Measurements from ENCODE around the gene PYHIN1.

Gene PYHIN1

GRCh38 chr1:158931055-158931737, at the start of gene PYHIN1:
Gene PYHIN1 (plus strand): TSS chr1:158931552. CDS start chr1:158936911, 5,359 bp downstream.
- DNase-seq = no peak

DNA sequence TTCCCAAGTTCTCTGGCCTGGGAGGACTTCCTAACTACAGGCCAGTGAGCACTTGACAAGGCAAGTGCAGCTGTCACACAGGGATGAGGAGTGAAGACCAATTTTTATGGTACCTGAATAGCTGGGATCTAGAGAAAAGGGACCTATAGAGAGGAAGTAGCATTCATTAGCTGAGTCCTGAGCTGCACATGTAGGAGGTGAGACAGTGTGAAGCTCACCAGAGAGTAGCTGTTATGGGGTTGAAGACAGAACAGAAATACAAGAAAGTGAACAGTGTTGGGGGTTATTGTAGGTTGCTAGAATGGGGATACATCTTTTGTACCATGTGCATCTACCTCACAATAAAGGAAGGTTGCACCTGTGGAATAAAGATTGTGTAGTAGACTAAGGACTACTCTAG, 37.7 kb upstream of the PYHIN1 start:
- no peak for DNase-seq

GRCh38 chr1:158898722-158899121, 32.6 kb upstream of the PYHIN1 start:
- no peak for DNase-seq

- no peak for DNase-seq
Measured at GRCh38 chr1:158901623-158902022, 29.7 kb upstream of the PYHIN1 start.

GRCh38 chr1:158916085-158916484, 15.3 kb upstream of the PYHIN1 start:
- DNase-seq = no peak

DNA sequence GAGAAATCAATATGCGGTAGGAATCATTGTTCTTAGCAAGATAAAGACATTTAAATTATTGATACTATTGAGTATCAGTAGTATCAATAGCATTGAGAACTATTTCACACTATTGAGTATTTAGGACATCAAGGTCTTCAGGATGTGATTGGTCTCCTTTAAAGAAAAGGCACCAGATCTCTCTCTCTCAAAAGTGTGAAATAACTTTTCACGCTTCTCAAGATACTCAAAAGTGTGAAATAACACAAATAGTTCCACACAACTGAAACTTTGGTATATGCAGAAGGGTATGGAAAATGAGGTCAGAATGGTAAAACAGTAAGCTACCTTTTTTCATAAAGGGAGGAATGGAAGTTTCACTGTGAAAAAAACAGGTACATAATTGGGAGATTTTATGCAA, 6.7 kb upstream of the PYHIN1 start:
- DNase-seq = no peak

DNA sequence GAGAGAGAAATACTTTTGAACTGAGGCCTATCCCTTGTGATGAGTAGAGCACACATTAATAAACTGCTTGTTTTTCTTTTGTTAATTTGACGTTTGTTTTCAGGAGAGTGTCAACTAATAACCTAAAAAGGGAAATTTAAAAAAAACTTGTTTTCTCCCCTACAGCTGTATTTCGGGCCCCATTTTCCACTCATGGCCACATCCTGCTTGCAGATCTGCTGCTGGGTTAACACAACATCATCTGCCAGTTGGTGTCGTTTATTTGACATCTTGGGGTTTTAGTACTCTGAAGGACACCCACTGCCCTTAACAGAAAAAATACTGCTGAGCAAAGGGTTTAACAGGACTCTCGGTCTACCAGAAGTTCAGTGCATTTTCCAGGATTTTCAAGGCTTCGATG, 848 bp upstream of the PYHIN1 start:
- no peak for DNase-seq

DNA sequence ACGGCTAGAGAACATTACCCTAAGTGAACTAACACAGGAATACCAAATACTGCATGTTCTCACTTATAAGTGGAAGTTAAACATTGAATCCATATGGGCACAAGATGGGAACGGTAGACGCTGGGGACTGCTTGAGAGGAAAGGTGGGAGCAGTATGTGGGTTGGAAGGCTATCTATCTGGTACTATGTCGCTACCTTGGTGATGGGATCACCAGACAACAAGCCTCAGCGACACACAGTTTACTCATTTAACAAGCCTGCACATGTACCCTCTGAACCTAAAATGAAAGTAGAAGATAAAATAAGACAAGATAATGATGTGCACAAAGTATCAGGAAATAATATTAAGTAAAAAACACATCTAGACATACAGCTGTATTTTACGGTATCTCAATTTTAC, 819 bp downstream of the PYHIN1 start:
- DNase-seq = no peak

DNA sequence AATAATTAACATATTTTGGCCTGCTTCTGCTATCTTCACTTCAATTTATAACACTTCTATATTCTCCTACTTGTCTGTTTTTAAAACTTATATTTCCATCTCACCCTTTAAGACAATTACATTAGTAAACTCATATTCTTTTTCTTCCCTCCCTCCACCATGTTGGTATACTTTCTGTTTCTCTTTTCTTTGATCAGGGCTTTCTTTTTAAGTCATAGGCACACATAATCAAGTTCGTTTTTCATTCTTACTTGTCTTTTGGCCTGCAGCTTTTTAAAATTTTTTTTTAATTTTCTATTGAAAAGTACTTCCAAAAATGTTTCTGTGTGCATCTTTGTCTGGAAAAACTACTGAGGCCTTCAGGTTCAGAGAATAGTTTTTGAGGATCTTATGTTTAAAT, 2.3 kb downstream of the PYHIN1 start:
- no peak for DNase-seq

GRCh38 chr1:158939180-158939579, 7.8 kb downstream of the PYHIN1 start:
- no peak for DNase-seq

GRCh38 chr1:158941317-158941716, 10.0 kb downstream of the PYHIN1 start:
- no peak for DNase-seq

DNA sequence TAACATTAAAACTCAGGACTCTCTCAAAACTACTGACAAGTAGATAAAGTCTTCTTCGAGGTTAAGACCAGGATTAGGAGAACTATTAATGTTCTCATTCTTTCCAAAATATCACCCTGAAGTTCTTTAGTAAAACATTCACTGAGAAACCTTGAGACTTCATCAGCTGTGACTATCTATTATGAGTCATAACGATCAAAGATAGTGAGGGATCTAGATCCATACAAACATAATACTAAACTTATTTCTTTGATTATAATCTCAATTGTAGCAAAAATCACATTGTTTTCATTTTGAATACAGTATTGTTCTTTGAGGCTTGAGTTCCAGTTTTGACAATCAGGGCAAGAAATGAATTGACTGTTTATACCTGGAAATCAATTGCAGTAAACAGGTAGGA, 11.1 kb downstream of the PYHIN1 start:
- DNase-seq = no peak

GRCh38 chr1:158943059-158943458, 11.7 kb downstream of the PYHIN1 start:
- no peak for DNase-seq

- no peak for DNase-seq
Measured at GRCh38 chr1:158945061-158945460, 13.7 kb downstream of the PYHIN1 start.

DNA sequence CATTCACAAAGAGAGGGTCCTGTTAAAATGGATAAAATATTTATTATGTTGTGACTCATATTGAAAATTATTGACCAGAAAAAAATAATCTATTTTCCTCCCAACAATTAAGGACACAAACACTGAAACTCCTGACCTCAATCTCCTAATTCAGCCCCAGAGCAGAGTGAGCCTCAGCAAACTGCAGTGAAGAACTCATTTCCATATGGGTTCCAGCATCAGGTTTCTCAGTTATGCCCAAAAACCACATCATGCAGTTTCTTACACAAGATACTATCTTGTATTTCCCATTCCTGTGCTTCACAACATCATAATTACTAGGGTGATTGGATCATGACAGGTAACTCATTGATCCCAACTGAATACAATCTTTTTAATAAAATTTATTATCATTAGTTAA, 15.4 kb downstream of the PYHIN1 start:
- no peak for DNase-seq

- no peak for DNase-seq
Measured at GRCh38 chr1:158951956-158952355, 20.6 kb downstream of the PYHIN1 start.

GRCh38 chr1:158952416-158952815, 21.1 kb downstream of the PYHIN1 start:
- DNase-seq = no peak

DNA sequence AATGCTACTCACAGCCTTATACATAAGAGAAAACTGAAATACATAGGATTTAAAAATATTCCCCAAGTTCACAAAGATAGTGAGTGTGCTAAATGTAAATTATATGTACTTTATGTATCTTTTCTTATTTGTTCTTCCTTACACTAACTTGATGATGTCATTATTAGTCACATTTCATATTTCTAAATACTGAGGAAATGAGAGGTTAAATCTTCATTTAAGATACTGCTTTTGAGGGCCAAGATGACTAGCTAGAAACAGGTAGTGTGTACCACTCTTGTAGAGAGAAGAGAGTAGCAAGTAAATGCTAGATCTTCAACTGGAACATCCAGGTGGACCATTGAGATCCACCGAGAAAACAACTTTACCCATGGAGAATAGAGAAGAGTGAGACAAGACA, 29.8 kb downstream of the PYHIN1 start:
- DNase-seq = no peak

DNA sequence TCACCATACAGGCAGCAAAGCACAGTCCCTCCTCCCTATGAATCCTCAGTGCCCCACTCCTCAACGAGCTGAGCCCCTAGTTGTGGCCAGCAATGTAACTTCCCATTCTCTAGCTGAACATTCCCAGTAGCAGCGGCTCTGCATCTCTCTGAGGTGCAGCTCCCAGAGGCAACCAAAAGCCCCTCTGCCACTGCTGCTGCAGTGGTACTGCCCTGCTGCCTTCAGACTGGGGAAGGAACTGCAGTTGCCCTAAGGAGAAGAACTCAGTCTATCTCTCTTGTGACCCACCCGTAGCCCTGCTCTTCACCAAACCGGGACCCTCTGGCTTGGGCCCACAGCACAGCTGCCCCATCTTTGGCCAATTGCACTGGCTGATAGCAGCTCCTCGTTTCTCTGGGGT, 31.6 kb downstream of the PYHIN1 start:
- DNase-seq = no peak

- DNase-seq = no peak
Measured at GRCh38 chr1:158969166-158969565, 37.8 kb downstream of the PYHIN1 start.

GRCh38 chr1:158969855-158970254, 38.5 kb downstream of the PYHIN1 start:
- no peak for DNase-seq

- no peak for DNase-seq
Measured at GRCh38 chr1:158972841-158973240, 41.5 kb downstream of the PYHIN1 start.

- DNase-seq = no peak
Measured at GRCh38 chr1:158976219-158976618, 44.9 kb downstream of the PYHIN1 start.

GRCh38 chr1:158978730-158979129, 47.4 kb downstream of the PYHIN1 start:
- no peak for DNase-seq

- DNase-seq = no peak
Measured at GRCh38 chr1:158979229-158979628, 47.9 kb downstream of the PYHIN1 start.

DNA sequence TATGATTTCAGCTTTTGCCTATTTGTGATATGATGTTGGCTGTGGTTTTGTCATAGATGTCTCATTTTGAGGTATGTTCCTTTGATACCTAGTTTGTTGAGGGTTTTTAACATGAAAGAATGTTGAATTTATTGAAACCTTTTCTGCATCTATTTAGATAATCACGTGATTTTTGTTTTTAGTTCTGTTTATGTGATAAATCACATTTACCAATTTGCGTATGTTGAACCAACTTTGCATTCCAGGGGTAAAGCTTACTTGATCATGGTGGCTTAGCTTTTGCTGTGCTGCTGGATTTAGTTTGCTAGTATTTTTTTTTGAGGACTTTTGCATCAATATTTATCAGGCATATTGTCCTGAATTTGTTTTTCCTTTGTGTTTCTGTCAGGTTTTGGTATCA, 51.9 kb downstream of the PYHIN1 start:
- no peak for DNase-seq

All from NCI-H2171 treated with DMSO at 0.1 percent for 48 hours (cell line).